CD4-positive, alpha-beta T cell treated with Interleukin-6 at 100 ng/mL for 8 hours (primary cell): ENCODE data around the gene ERICH6B.
"Not testable (repeated sequence)": the region's sequence is repeated elsewhere in the genome, so short reads cannot be mapped to it uniquely, and the experiment has no call there.

Experiments
- DNase-seq: peaks from one replicate; pipeline ENCODE4 v3.0.0-alpha.2; 2020; ENCODE audit warnings: mixed read lengths, low spot score

The ERICH6B gene

GRCh38 chr13:45615501-45616101, at the start of gene ERICH6B:
ERICH6B (minus strand) TSS chr13:45615739; CDS start chr13:45597005, 18,734 bp downstream.
- DNase-seq: no peak

- DNase-seq: not testable (repeated sequence)
These were observed 47.4 kb upstream of the ERICH6B start for GRCh38 chr13:45662903-45663302.

GRCh38 chr13:45662162-45662561, 46.6 kb upstream of the ERICH6B start:
- DNase-seq: no peak

GRCh38 chr13:45660458-45660857, 44.9 kb upstream of the ERICH6B start:
- DNase-seq: not testable (repeated sequence)

GRCh38 chr13:45659536-45659935, 44.0 kb upstream of the ERICH6B start:
- no peak for DNase-seq

- no peak for DNase-seq
These were observed 43.2 kb upstream of the ERICH6B start for GRCh38 chr13:45658586-45659235.

- DNase-seq: no peak
These were observed 39.3 kb upstream of the ERICH6B start for GRCh38 chr13:45654633-45655349.

- not testable (repeated sequence) for DNase-seq
These were observed 29.7 kb upstream of the ERICH6B start for GRCh38 chr13:45645263-45645662.

- DNase-seq: not testable (repeated sequence)
These were observed 26.6 kb upstream of the ERICH6B start for GRCh38 chr13:45642159-45642558.

- DNase-seq: not testable (repeated sequence)
These were observed 19.8 kb upstream of the ERICH6B start for GRCh38 chr13:45635291-45635690.

GRCh38 chr13:45630791-45631190, 15.3 kb upstream of the ERICH6B start:
- DNase-seq: no peak

- no peak for DNase-seq
These were observed 14.4 kb upstream of the ERICH6B start for GRCh38 chr13:45629940-45630339.

- DNase-seq: no peak
These were observed 12.6 kb upstream of the ERICH6B start for GRCh38 chr13:45628094-45628493.

GRCh38 chr13:45627656-45628055, 12.1 kb upstream of the ERICH6B start:
- no peak for DNase-seq

- no peak for DNase-seq
These were observed 11.3 kb upstream of the ERICH6B start for GRCh38 chr13:45626731-45627374.

GRCh38 chr13:45623516-45624090, 8.1 kb upstream of the ERICH6B start:
- no peak for DNase-seq

- no peak for DNase-seq
These were observed 6.4 kb upstream of the ERICH6B start for GRCh38 chr13:45621950-45622349.

- DNase-seq: no peak
These were observed 7.6 kb downstream of the ERICH6B start for GRCh38 chr13:45607931-45608330.

- no peak for DNase-seq
These were observed 10.6 kb downstream of the ERICH6B start for GRCh38 chr13:45604892-45605291.

- no peak for DNase-seq
These were observed 12.2 kb downstream of the ERICH6B start for GRCh38 chr13:45603338-45603737.

- DNase-seq: no peak
These were observed 13.1 kb downstream of the ERICH6B start for GRCh38 chr13:45602183-45603170.
